CD4-positive, alpha-beta T cell treated with Interleukin-6 for 4 hours (primary cell): ENCODE measurements around the gene PITX2.

Experiments
- DNase-seq: peaks from one replicate; pipeline ENCODE4 v3.0.0-alpha.2; 2020; ENCODE audit warnings: mixed read lengths

Gene PITX2

DNA sequence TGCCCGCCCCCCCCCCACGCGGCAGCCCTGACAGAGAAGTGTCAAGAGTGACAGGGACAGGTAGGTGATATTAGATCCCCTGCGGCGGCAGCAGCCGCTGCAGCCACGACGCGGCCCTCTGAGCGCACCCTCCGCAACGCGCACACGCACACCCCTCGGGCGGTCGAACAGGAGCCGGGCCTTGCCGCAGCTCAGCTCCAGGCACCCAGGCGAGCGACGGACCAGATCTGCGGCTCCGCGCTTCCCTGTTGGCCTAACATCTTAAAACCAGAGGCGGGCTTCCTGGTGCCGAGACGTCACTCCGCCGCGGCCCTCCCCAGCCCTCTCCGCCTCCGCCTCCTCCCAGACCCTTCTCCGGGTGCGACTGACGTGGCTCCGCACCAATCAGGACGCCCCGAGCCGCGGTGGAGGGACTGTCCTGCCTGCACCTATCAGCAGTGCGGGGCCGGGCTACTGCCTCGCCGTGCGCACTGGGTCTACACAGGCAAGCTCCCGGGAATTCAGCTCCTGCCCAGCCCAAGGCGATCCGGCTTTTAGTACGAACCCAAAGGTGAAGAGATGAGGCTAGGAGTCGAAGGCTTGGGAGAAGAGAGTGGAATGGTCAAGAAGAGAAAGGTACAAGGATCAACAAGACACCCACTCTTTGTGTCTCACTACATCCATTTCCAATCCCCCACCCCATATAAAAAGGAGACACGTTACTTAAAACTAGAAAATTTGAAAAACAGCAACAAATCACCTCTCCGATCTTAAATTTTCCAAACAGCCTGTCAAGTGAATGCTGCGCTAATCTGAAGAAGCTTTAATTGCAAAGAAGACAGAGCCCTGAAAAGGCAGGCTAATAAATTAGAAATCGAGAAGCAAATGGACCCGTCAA, at the start of gene PITX2:
TSS of gene PITX2 (minus strand) at position 237 of the 877 bp plus-strand sequence. CDS start 617 bp downstream, outside the sequence.
- no peak for DNase-seq

DNA sequence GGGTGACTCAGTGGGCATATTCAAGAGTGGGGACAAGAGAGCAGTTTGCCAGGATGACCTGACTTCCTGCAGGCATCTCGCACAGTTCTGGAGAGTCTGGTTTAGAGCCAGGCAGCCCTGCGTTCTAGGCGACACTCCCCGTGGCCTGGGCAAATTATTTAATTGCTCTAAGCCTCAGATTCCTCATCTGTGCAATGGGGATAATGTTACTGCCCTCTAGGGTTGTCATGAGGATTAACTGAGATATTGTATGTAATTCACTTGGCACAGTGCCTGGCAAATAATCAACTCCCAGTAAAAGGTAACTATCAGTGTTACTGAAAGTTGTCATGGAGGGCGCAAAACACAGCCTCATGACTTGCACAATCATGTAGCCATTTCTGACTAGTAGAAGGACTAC, 48.8 kb upstream of the PITX2 start:
- DNase-seq: no peak

DNA sequence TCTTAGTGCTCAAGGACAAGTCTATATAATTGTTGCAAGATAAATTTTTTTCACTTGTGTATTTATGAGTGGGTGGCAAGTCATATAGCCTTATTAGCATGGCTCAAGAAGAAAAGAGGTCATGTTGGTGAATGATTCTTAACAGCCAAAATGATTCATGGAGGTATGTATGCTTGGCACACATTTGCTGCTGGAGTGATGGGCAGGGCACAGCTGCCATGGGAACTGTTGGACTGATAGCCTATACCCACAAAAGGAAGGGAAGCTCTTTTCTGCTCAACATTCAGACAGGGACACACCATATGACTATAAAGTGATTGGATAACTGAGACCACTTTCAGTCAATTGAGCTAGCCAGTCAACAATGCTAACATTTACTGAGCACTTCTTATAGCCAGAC, 46.8 kb upstream of the PITX2 start:
- no peak for DNase-seq

DNA sequence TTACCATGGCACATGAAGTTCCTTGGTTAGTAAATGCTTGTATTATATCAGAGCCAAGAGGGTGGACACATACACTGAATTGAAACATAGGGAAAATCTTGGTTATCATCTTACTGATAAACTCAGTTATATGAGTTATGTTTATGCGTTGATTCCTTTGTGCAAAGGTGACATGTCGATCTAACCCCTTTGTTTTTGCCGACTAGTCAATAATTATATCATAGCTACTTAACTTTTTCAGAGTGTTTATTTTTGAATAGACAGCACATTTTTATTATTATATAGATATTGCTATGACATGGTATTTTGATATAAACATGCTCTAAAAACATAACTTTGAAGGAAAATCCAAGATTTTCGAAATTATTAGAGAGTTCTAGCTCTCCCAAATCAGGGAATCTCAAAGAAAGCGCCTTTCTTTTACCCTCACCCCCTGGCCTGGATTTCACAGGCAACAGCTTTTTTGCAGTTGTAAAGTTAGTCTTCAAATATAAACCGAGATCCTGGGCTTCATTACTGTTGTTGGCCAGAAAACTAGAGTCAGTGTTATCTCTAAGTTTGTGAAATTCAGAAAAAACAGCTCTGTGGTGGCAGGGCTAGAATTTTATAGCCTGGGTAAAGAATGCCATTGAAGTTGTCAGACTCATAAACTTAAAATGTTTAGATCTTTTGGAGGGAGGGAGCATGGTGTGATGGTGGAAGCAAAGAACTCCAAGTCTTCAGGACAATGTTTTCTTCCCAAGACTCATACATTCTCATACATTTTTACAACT, 45.8 kb upstream of the PITX2 start:
- no peak for DNase-seq

DNA sequence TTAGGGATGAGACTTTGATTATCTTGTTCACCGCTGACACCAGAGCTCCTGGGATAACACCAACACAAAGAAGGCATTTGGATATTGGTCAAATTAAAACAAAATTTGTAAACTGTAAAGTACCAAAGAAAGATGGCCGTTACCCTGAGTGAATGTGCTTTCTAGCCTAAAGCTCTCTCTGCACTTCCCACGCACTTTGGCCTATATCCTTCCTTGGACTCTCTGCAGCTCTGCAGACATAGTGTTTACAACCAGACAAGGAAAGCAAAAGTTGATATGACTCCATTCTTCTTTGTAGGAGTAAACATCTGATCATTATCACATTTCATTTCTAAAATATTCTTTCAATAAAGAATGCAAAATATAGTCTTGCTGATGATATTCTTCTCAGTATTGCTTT, 44.8 kb upstream of the PITX2 start:
- no peak for DNase-seq

DNA sequence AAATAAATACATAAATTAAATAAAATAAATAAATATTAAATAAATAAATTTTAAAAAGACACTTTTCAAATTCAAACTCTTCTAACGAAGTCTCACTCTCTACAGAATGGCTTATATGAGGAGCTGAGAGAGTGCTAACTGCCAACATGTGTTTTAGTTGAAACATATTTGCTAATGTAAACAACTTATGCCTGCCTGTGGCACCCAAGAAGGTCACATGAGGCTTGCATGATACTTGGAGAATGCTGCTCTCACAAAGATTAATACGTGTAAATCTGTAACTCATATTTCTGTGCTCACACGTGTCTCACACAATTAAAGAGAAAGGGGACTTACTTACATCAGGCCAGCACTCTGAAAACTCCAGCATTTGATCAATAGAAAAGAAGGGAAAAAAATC, 43.2 kb upstream of the PITX2 start:
- DNase-seq: no peak

DNA sequence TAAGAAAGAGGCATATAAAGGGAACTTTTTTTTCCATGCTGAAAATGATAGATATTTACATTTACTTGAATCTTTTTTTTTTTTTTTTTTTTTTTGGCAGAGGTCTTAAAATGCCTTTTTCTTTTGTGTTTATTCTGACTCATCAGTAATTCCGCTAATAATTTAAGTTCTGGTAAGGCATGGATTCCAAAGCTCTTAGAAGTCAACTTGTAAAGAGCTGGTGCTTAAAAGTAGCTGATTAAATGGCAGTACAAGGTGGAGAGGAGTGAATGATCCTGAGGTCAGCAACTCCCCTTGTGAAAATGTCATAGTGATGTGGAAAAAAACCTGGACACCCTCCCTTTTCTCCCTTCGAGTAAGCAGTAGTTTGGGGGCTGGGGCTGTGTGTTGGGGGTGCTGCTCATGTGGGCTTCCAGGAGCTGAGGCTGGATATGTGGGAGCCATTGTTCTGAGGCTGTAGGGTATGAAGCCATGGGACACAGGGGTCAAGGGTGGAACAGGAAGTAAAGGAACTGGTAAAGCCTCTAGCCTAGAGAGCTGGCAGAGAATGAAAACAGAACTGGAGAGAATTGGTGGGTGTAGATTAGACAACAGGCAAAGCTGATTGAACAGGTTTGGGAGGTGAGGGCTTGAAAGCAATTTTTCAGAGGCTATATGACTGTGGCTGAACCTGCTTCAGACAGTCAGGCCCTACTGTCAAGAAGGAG, 41.0 kb upstream of the PITX2 start:
- no peak for DNase-seq

DNA sequence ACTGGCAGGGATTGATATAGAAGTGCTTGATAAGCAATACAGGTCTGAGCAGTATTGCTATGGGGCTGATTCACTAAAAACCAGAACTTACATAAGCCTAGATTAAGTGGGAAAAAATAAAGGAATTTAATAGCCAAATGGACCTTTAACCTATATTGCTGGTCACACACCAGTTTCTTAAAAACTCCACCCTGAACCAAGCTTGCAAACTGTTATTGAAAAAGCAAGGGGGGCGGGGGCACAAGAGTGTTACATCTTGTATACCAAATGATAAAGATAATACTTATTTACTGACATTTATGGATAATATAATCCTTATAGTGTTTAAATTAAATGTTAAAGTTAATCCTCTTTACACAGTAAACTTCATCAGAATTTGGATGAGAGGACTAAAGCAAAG, 40.3 kb upstream of the PITX2 start:
- no peak for DNase-seq

DNA sequence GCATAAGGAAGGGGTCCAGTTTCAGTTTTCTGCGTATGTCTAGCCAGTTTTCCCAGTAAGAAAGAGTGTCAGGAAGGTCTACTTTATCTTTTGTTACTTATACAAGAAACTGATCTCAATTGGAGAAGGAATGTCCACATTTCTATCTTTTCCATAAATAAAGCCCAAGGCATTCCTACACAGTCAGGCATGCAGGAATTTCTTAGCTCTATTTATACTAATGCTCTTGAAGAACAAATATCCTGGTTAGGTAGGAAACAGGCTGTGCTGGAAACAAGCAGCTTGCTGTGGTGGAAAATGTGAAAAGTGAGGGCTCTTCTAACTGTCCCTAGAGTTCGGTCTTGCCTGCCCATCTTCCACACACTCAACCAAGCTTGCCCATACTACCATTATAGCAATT, 37.9 kb upstream of the PITX2 start:
- no peak for DNase-seq

DNA sequence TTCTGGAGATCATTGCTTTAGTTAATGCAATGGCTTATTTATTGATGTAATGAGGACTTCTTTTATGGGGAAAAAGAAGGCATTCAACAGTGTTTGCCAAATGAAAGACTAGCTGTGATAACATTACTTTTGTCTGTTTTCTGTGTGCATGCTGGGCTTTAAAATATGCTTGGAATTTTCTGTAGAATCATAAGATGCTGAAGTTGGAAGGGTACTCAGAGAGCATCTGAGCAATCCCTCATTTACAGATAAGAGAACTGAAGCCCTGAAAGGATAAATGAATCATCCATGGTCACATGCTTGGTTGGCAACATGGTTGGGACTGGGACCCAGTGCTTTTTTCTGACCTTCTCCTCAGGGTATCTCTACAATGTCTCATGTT, 31.4 kb upstream of the PITX2 start:
- no peak for DNase-seq

DNA sequence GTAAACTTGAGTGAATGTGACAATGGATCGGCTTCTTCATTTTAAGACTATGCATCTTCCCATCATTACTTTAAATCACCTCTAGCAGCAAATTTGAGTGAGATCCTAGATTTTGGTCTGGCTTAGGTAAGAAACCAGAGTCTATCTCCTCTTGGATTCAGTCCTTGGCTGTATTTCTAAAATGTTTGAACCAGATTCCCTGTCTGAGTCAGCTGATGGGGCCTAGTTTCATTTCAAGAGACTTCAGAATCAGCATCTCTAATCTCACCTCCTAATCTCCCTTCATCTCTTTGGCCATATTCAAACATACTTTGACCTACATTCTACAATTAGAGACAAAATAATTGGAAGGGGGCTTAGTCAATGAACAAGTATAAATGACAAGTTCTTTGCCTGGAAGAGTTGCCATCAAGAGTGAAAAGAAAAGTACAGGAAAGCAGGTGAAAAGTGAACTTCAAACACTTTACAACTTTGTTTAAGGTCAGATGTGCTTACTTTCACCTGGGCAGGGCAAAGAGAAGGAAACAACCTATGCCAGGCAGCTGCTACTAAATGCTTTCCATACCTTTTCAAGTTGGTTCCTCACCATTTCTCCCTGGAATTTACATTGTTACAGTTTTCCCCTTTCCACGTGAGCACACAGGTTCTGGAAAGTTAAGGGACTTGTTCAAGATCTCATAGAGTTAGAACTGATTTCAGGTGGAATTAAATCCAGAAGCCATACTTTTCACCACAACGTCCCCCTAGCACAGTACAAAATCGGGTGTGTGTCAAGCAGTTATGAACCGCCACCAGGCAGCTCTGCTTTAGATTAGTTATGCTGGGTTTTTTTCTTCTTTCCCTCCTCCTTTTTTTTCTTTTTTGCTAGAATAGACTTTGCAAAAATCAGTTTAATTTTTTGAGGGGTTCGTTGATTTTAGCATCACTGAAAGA, 30.7 kb upstream of the PITX2 start:
- DNase-seq: no peak

DNA sequence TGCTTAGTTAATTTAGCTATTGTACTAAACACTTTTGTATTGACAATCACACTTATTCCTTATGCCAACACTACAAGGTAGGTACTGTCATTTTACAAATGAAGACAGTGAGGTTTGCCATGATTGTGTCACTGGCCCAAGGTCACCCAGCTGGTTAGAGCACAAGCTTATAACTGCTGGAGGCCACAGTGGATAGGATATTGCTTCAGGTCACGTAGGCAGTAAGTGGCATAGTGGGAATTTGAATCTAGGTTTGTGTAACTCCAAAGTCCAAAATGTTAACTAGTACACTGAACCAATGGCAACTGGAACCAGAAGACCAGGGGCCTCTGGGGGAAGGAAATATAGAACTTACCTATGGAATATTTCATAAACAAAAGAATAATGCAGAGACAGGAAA, 21.1 kb upstream of the PITX2 start:
- DNase-seq: no peak

DNA sequence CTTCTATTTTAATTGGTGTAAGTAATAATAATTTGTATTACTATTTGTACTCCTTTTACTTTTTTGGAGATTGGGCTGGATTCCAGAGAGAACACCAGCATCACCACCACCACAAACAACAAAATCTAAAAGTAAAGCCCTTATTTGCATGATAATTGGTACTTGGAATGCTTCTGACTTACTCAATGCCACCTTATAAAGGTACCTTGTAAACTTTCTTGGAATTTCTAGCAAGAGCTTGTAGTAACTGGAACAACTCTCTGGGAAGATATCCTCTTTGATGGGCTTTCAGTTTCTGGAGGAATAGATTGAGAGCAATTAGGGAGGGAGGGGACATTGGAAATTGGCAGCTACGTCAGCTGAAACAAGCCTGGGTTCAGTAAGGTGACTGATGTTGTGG, 20.2 kb upstream of the PITX2 start:
- no peak for DNase-seq

DNA sequence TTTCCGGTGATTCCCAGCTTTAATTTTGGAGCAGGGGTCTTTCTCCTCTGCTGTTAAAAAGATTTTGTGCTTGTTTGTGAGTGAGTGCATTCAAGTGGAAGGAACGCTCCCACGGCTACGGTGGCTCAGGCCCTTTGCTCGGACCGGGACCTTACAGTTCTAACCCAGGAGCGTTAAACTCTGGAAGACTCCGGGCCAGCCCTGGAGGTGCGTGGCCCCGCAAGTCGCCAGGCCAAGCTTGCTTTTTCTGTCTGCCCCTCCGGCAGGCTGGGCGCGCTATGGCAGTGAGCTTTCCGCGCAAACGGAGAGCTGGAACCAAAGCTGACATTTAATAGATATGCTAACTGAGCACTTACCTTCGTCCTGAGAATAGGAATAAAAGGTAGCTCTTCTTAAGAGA, 18.3 kb upstream of the PITX2 start:
- DNase-seq: no peak

DNA sequence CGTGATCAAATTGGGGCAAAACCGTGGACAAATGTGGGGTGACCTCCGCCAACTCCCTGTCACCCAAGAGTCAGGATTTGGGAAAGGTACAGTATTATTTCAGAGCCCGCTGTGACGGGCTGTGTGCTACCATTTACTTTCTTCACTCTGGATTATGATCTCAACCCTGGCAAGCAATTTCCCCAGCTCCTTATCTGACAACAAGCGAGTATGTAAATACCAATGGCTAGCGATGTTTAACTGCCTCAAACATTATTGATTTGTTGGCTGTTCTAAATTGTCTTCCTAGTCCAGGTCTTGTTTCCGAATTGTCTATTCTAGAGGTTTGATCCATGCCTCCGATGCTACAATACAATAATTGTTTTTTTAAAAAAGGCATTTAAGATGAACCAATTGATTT, 17.7 kb upstream of the PITX2 start:
- DNase-seq: no peak

DNA sequence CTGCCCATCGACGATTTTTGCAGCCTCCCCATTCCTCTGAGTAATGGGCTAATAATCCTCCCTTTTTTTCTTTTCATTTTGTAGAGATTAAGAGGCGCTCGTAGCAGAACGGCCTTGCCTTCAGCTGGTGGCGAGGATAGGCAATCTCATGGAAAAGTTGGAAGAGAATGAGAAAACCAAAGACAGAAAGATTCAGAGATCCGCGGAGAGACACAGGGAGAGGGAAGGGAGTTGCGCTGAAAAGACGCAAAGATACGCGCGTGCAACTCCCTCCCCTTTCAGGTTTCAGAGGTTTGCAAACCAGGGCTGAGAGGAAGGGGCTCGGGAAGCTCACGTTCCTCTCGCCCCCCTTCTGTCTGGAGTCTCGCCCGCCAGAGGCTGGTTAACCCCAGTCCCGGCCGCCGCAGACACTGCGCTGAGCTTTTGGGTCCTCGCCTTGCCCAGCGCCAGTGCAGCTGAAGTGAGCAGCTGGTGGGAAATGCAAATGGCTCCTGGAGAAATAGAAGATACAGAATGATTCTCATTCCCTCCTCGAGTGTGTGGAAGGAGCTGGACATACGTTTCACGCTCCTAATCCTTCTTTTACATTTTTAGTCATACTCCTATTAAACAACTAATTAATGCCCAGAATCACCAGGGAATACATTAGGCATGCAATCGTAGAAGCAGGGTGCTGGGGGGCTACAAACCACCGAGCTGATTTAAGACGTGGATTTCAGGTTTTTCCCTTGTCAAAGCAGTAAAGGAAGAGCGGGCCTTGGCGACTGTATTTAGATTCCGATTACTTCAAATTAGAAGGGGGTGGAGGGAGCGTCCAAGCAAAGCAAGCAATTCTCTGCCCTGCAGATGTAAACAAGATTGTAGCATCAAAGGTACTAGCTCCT, 16.6 kb upstream of the PITX2 start:
- DNase-seq: no peak

DNA sequence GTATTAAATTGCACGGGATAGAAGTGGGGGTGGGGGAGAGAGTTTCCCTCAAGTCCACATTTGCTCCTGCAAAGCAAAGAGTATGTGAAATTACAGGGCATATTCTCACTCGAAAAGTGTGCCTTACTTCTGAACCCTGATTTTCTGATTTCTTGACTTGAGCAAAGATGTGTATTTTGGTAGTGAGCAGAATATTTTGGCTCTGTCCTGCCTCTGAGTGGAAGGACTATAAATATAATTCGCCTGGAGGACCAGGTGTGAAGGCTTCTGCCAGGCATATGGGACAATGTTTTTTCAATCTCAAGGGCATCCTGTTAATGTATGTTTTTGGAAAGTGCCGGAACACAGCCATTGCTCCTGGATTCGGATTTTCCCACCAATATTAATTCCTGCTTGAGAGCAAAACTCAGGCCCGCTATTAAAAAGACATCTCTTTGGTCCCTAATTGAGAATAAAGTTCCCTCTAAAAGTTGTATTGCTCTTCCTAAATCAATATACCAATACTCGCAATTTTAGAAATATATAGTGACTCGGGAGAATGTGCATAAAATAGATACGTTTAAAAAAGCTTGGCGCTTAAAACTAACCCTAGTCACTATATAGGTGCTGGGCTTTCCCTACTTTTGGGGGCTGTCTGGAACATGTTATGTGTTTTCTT, 15.3 kb upstream of the PITX2 start:
- DNase-seq: no peak

DNA sequence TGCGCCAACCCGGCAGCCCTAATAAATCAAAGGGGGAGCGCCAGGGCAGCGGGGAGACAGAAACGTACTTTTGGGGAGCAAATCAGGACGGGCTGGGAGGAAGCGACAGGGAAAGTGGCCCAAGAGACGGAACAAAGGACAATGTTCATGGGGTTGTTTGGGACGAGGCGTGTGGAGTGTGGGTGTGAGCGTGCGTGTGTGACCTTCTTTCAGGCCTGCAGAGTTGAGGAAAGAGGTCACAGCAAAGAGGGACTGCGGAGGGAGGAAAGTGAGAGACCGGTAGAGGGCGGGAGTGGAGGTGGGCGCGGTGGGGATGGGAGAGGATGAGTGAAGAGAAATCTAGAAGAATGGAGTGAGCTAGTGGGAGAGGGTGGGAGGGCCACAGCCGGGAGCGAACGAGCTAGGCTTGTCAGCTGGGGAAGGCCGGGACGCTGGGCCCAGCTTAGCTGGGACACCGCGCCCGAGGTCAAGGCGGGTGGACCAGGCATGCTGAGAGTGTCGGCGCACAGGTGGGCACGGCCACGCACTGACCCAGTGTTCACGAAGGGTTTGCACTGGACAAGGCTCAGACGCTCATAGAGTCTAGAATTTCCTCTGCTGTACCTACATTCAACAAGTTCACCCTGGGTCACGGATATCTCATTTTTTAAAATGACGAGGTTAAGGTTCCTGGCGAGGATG, 14.7 kb upstream of the PITX2 start:
- DNase-seq: no peak

DNA sequence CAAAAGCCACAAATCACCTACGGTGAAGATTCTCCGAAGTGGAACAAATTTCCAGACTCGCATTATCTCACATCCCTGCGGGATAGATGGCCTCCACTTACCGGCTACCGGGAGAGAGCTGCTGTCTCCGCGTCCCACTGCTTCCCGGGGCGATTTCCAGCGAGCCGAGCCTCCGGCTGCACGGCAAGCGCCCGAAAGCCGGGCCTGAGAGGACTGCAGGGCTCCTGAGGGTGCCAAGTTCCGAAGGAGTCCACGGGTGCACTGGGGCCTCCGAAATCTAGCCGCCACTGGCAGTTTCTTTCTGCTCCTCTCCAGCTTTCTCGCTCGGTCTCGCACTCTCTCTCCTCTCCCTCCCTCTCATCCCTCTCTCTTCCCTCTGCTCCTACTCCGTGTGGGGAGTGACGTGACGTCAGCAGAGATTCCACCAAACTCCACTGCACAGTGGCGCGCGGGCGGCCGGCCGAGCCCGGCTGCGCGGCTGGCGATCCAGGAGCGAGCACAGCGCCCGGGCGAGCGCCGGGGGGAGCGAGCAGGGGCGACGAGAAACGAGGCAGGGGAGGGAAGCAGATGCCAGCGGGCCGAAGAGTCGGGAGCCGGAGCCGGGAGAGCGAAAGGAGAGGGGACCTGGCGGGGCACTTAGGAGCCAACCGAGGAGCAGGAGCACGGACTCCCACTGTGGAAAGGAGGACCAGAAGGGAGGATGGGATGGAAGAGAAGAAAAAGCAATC, 14.0 kb upstream of the PITX2 start:
- no peak for DNase-seq
